ENCODE results near the gene IGFBPL1. TPM values are rescaled to one million over a fixed set of nuclear protein-coding genes. Genes with fewer than 3 reads are reported as not detected.
A peak's percentile ranks its signal among the peaks of the same experiment; 100 is the strongest.

Gene IGFBPL1
- total and polyA plus RNA-seq, 7 experiments from 2014 or later, result not detected

DNA sequence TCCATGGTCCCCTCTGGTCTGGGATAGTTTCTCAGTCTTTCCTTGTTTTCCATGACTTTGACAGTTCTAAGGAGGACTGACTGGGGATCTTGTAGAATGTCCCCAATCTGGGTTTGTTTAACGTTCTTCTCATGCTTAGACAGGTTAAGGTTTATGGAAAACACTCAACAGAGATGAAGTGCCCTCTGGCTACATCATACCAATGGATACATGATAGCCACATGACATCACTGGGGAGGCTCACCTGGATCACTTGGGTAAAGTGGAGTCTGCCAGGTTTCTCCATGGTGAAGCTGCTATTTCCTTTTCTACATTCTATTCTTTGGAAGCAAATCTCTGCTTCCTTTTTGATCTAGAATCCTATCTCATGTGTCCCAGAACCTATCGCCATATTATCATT lies 55.5 kb downstream of the IGFBPL1 start:
- no peaks in the 10 kb centered on the region for H3K27me3 ChIP-seq (ENCODE audit: control insufficient read depth in 2 of 2, insufficient read depth in 2 of 2, low read length in 2 of 2)
- no peak overlapping the region for H3K27ac Mint-ChIP-seq
- no peaks in the 10 kb centered on the region for H3K9me3 ChIP-seq (ENCODE audit: control insufficient read depth in 2 of 3, low read length in 3 of 3)
- no peaks in the 10 kb centered on the region for H3K9me3 Mint-ChIP-seq
- ChIA-PET POLR2A (no interaction called here), CTCF (interaction anchor here (1.2 kb wide), 1 partner anchor 31 kb away, joined by 3 read pairs; no protein-coding TSS in a partner anchor)
- no peak overlapping the region for H3K27ac ChIP-seq (ENCODE audit: low read depth, low read length)
- H3K36me3 ChIP-seq (ENCODE audit: control insufficient read depth in 2 of 3, insufficient read depth in 3 of 3, low read length in 3 of 3), result no peaks in the 10 kb centered on the region
- no peak overlapping the region for H3K4me3 Mint-ChIP-seq
- no peak for DNase-seq
- no peaks in the 10 kb centered on the region for H3K36me3 Mint-ChIP-seq
- no peaks in the 10 kb centered on the region for H3K4me1 ChIP-seq (ENCODE audit: control insufficient read depth in 2 of 2, insufficient read depth in 2 of 2, low read length in 2 of 2)
- intact Hi-C loops (cut with micrococcal nuclease), result no loop called here
- H3K4me3 ChIP-seq (ENCODE audit: low read length), result no peak overlapping the region
- no peak for ATAC-seq
- H3K4me1 Mint-ChIP-seq, result no peaks in the 10 kb centered on the region
- H3K27me3 Mint-ChIP-seq, result peaks cover 6 to 16% (median 8%) of the 10 kb centered on the region in 5 donors

GRCh38 chr9:38367898-38368297 lies 56.4 kb downstream of the IGFBPL1 start:
- peaks cover 0 to 5% (median 3%) of the 10 kb centered on the region in 7 donors for H3K4me1 Mint-ChIP-seq
- Histone ChIP-seq H3K4me3 (ENCODE audit: low read length) (no peak overlapping the region), H3K9me3 (ENCODE audit: control insufficient read depth in 2 of 3, low read length in 3 of 3) (no peaks in the 10 kb centered on the region), H3K27ac (ENCODE audit: low read depth, low read length) (no peak overlapping the region), H3K4me1 (ENCODE audit: control insufficient read depth in 2 of 2, insufficient read depth in 2 of 2, low read length in 2 of 2) (no peaks in the 10 kb centered on the region), H3K36me3 (ENCODE audit: control insufficient read depth in 2 of 3, insufficient read depth in 3 of 3, low read length in 3 of 3) (no peaks in the 10 kb centered on the region), H3K27me3 (ENCODE audit: control insufficient read depth in 2 of 2, insufficient read depth in 2 of 2, low read length in 2 of 2) (no peaks in the 10 kb centered on the region)
- peaks cover 6 to 16% (median 8%) of the 10 kb centered on the region in 5 donors for H3K27me3 Mint-ChIP-seq
- no peaks in the 10 kb centered on the region for H3K9me3 Mint-ChIP-seq
- intact Hi-C loops (cut with micrococcal nuclease), result no loop called here
- DNase-seq (no peak), ATAC-seq (no peak)
- H3K27ac Mint-ChIP-seq, result peak overlapping the region in 1 of 9 donors; percentile 36
- no peak overlapping the region for H3K4me3 Mint-ChIP-seq
- CTCF ChIA-PET, result interaction anchor here (1.2 kb wide), 1 partner anchor 32 kb away, joined by 3 read pairs; no protein-coding TSS in a partner anchor
- POLR2A ChIA-PET, result no interaction called here
- H3K36me3 Mint-ChIP-seq, result no peaks in the 10 kb centered on the region

DNA sequence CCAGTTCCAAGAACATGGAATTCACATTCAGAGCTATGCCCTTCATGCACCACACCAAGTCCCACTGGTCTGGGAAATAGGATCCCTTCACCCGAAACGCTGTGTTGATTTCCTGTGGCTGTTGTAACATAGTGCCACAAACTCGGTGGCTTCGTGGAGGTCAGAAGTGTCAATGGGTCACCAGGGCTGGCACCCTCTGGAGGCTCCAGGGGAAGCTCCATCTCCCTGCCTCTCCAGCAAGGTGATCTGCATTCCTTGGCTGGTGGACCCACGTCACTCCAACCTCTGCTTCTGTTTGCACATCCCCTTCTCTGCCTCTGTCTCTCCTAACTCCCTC lies 60.7 kb downstream of the IGFBPL1 start:
- Histone ChIP-seq H3K36me3 (ENCODE audit: control insufficient read depth in 2 of 3, insufficient read depth in 3 of 3, low read length in 3 of 3) (no peaks in the 10 kb centered on the region), H3K27me3 (ENCODE audit: control insufficient read depth in 2 of 2, insufficient read depth in 2 of 2, low read length in 2 of 2) (no peaks in the 10 kb centered on the region), H3K4me1 (ENCODE audit: control insufficient read depth in 2 of 2, insufficient read depth in 2 of 2, low read length in 2 of 2) (no peaks in the 10 kb centered on the region), H3K4me3 (ENCODE audit: low read length) (no peak overlapping the region), H3K9me3 (ENCODE audit: control insufficient read depth in 2 of 3, low read length in 3 of 3) (no peaks in the 10 kb centered on the region), H3K27ac (ENCODE audit: low read depth, low read length) (no peak overlapping the region)
- Mint-ChIP-seq H3K27ac (no peak overlapping the region), H3K27me3 (peaks cover 0 to 9% (median 8%) of the 10 kb centered on the region in 5 donors), H3K36me3 (no peaks in the 10 kb centered on the region), H3K9me3 (no peaks in the 10 kb centered on the region), H3K4me1 (peaks cover 0 to 6% (median 5%) of the 10 kb centered on the region in 7 donors), H3K4me3 (no peak overlapping the region)
- ATAC-seq (no peak), DNase-seq (no peak)
- POLR2A ChIA-PET, result no interaction called here
- CTCF ChIA-PET, result interaction anchor here (1.7 kb wide), 1 partner anchor 450 kb away, joined by 7 read pairs; no protein-coding TSS in a partner anchor
- intact Hi-C loops (cut with micrococcal nuclease), result loop anchor here (1.0 to 2.0 kb wide), 3 partner anchors 275 to 451 kb away; no protein-coding TSS in a partner anchor

- intact Hi-C loops (cut with micrococcal nuclease), result loop anchor here (1.0 to 2.0 kb wide), 3 partner anchors 274 to 450 kb away; no protein-coding TSS in a partner anchor
- no peaks in the 10 kb centered on the region for H3K4me1 ChIP-seq (ENCODE audit: control insufficient read depth in 2 of 2, insufficient read depth in 2 of 2, low read length in 2 of 2)
- H3K9me3 Mint-ChIP-seq, result no peaks in the 10 kb centered on the region
- peak overlapping the region in 2 of 9 donors; percentile 32 to 60 for H3K27ac Mint-ChIP-seq
- POLR2A ChIA-PET, result no interaction called here
- CTCF ChIA-PET, result interaction anchor here (1.7 kb wide), 1 partner anchor 449 kb away, joined by 7 read pairs; no protein-coding TSS in a partner anchor
- H3K27me3 ChIP-seq (ENCODE audit: control insufficient read depth in 2 of 2, insufficient read depth in 2 of 2, low read length in 2 of 2), result no peaks in the 10 kb centered on the region
- peaks cover 0 to 6% (median 5%) of the 10 kb centered on the region in 7 donors for H3K4me1 Mint-ChIP-seq
- H3K36me3 ChIP-seq (ENCODE audit: control insufficient read depth in 2 of 3, insufficient read depth in 3 of 3, low read length in 3 of 3), result no peaks in the 10 kb centered on the region
- no peaks in the 10 kb centered on the region for H3K36me3 Mint-ChIP-seq
- peaks cover 0 to 9% (median 8%) of the 10 kb centered on the region in 5 donors for H3K27me3 Mint-ChIP-seq
- peak; percentile 81 for ATAC-seq
- H3K4me3 Mint-ChIP-seq, result peak overlapping the region in 9 of 10 donors; percentile 43 to 69 (median 52)
- DNase-seq, result peak in 6 of 9 donors; percentile 20 to 44 (median 32)
- no peaks in the 10 kb centered on the region for H3K9me3 ChIP-seq (ENCODE audit: control insufficient read depth in 2 of 3, low read length in 3 of 3)
- no peak overlapping the region for H3K4me3 ChIP-seq (ENCODE audit: low read length)
- no peak overlapping the region for H3K27ac ChIP-seq (ENCODE audit: low read depth, low read length)
Measured at GRCh38 chr9:38362852-38363588, 61.2 kb downstream of the IGFBPL1 start.

DNA sequence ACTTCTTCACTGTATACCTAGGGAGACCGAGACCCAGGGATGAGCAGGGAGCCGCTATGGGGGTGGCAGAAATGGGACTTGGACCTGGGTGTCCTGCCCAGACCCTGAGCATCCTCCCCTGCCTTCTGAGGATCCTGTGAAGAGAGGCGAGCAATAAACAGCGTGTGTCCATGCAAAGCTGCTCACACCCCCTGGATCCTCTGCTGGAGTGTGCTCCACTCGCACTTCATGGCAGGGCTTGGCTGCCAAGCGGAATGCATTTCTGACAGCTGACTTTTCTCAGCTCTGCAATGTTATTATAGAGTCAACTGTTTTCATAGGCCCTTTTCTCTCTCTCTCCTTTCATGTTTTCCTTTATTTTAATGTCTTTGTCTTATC lies 62.8 kb downstream of the IGFBPL1 start:
- H3K36me3 ChIP-seq (ENCODE audit: control insufficient read depth in 2 of 3, insufficient read depth in 3 of 3, low read length in 3 of 3), result no peaks in the 10 kb centered on the region
- H3K4me3 Mint-ChIP-seq, result no peak overlapping the region
- no peaks in the 10 kb centered on the region for H3K4me1 ChIP-seq (ENCODE audit: control insufficient read depth in 2 of 2, insufficient read depth in 2 of 2, low read length in 2 of 2)
- no peak overlapping the region for H3K4me3 ChIP-seq (ENCODE audit: low read length)
- intact Hi-C loops (cut with micrococcal nuclease), result no loop called here
- no peaks in the 10 kb centered on the region for H3K27me3 ChIP-seq (ENCODE audit: control insufficient read depth in 2 of 2, insufficient read depth in 2 of 2, low read length in 2 of 2)
- CTCF ChIA-PET, result no interaction called here
- ATAC-seq (no peak), DNase-seq (no peak)
- H3K9me3 ChIP-seq (ENCODE audit: control insufficient read depth in 2 of 3, low read length in 3 of 3), result no peaks in the 10 kb centered on the region
- H3K36me3 Mint-ChIP-seq, result no peaks in the 10 kb centered on the region
- peaks cover 0 to 9% (median 6%) of the 10 kb centered on the region in 5 donors for H3K27me3 Mint-ChIP-seq
- H3K4me1 Mint-ChIP-seq, result peaks cover 0 to 6% (median 5%) of the 10 kb centered on the region in 7 donors
- POLR2A ChIA-PET, result no interaction called here
- H3K27ac ChIP-seq (ENCODE audit: low read depth, low read length), result no peak overlapping the region
- no peaks in the 10 kb centered on the region for H3K9me3 Mint-ChIP-seq
- no peak overlapping the region for H3K27ac Mint-ChIP-seq

GRCh38 chr9:38360839-38361472 lies 63.3 kb downstream of the IGFBPL1 start:
- DNase-seq (no peak), ATAC-seq (no peak)
- peaks cover 0 to 6% (median 5%) of the 10 kb centered on the region in 7 donors for H3K4me1 Mint-ChIP-seq
- H3K27me3 ChIP-seq (ENCODE audit: control insufficient read depth in 2 of 2, insufficient read depth in 2 of 2, low read length in 2 of 2), result no peaks in the 10 kb centered on the region
- ChIA-PET CTCF (no interaction called here), POLR2A (no interaction called here)
- peak overlapping the region in 1 of 10 donors; percentile 2 for H3K4me3 Mint-ChIP-seq
- no peaks in the 10 kb centered on the region for H3K36me3 ChIP-seq (ENCODE audit: control insufficient read depth in 2 of 3, insufficient read depth in 3 of 3, low read length in 3 of 3)
- H3K4me1 ChIP-seq (ENCODE audit: control insufficient read depth in 2 of 2, insufficient read depth in 2 of 2, low read length in 2 of 2), result no peaks in the 10 kb centered on the region
- H3K27ac ChIP-seq (ENCODE audit: low read depth, low read length), result no peak overlapping the region
- H3K27ac Mint-ChIP-seq, result no peak overlapping the region
- H3K4me3 ChIP-seq (ENCODE audit: low read length), result no peak overlapping the region
- peaks cover 0 to 9% (median 6%) of the 10 kb centered on the region in 5 donors for H3K27me3 Mint-ChIP-seq
- no peaks in the 10 kb centered on the region for H3K36me3 Mint-ChIP-seq
- intact Hi-C loops (cut with micrococcal nuclease), result no loop called here
- H3K9me3 Mint-ChIP-seq, result no peaks in the 10 kb centered on the region
- no peaks in the 10 kb centered on the region for H3K9me3 ChIP-seq (ENCODE audit: control insufficient read depth in 2 of 3, low read length in 3 of 3)

Data from naive thymus-derived CD4-positive, alpha-beta T cell (primary cell).